BLaER1 treated with 17β-estradiol and CSF1 and Interleukin-3, amounts not matched to agents 10 nM and 100 nM (cell line): Measurements from ENCODE around the gene FKBP6.
"Not testable (repeated sequence)": the region's sequence is repeated elsewhere in the genome, so short reads cannot be mapped to it uniquely, and the experiment has no call there.

ENCODE experiments used
- H3K27ac ChIP-seq, 11 experiments: shearing (Covaris generic); formaldehyde crosslinking; 2 replicates each; pipeline ENCODE4 v1.8.1; 2022
- H3K27me3 ChIP-seq, 11 experiments: shearing (Covaris generic); formaldehyde crosslinking; 2 replicates each; pipeline ENCODE4 v1.8.1; 2022
- H3K36me3 ChIP-seq, 11 experiments: shearing (Covaris generic); formaldehyde crosslinking; 2 replicates each; pipeline ENCODE4 v1.8.1; 2022
- H3K4me1 ChIP-seq, 10 experiments: shearing (Covaris generic); formaldehyde crosslinking; 2 replicates each; pipeline ENCODE4 v1.8.1; 2022
- H3K4me2 ChIP-seq, 11 experiments: shearing (Covaris generic); formaldehyde crosslinking; 2 replicates each; pipeline ENCODE4 v1.8.1; 2022
- H3K4me3 ChIP-seq, 10 experiments: shearing (Covaris generic); formaldehyde crosslinking; 2 replicates each; pipeline ENCODE4 v1.8.1; 2022
- H3K9ac ChIP-seq, 11 experiments: shearing (Covaris generic); formaldehyde crosslinking; 2 replicates each; pipeline ENCODE4 v1.8.1; 2022
- H3K9me3 ChIP-seq, 11 experiments: shearing (Covaris generic); formaldehyde crosslinking; replicated peaks in 1 of 11; 2 replicates each; pipeline ENCODE4 v1.8.1; 2022
- H4K20me1 ChIP-seq, 11 experiments: shearing (Covaris generic); formaldehyde crosslinking; 2 replicates each; pipeline ENCODE4 v1.8.1; 2022
- Cebpa-rat ChIP-seq, 11 experiments: shearing (Covaris generic); IDR thresholded peaks; 2 replicates each; pipeline ENCODE4 v1.8.1; 2022

Gene FKBP6

DNA sequence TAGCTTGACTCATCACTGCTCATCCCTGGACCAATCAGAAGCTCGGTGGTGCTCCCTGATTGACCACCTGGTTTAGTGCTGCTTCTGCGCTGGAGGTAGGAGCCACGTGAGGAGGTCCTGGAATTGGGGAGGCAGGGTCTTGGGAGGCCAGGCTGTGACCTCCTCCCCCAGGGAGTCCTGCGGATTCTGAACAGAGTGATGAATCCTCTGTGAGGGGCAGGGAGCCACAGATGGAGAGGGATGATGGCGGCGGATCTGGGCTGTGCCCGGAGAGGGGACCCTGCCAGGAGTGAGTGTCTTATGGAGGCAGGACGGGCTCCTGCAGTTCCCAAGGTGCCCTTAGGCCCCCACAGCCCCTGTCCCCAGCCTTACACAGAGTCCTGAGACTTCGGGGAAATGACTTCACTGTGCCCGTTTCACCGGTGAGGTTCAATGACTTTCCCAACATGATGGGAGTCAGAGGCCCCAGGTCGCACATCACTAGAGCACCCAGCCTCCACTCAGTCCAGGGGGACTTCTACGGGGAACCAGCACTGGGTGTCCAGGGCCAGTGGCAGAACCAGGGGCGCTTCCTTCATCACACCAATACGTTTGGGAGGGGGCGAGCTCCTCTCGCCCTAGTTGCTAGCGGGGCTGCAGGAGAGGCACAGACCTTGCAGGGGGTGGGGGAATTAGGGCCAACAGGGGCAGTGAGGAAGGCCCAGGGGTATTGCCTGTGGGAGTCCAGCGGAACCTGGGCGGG is 48.9 kb downstream of the FKBP6 start:
- no peaks in the 10 kb centered on the region for H4K20me1 ChIP-seq
- H3K4me2 ChIP-seq, result peak overlapping the region in 3 of 11 experiments; percentile 24 to 65 (median 47); a peak in 6 of 22 replicates
- H3K4me3 ChIP-seq, result no peak overlapping the region
- no peak overlapping the region for H3K9ac ChIP-seq
- H3K27ac ChIP-seq, result no peak overlapping the region
- H3K36me3 ChIP-seq, result no peaks in the 10 kb centered on the region; a peak in 1 of 22 replicates
- peaks cover 16 to 33% (median 28%) of the 10 kb centered on the region in 11 experiments for H3K27me3 ChIP-seq
- TF ChIP-seq Cebpa-rat (IDR thresholded peaks at IDR 0.05), result no peak
- peaks cover 7 to 35% (median 17%) of the 10 kb centered on the region in 11 experiments; a peak in 19 of 22 replicates for H3K9me3 ChIP-seq
- H3K4me1 ChIP-seq, result peaks cover 6 to 50% (median 19%) of the 10 kb centered on the region in 10 experiments; a peak in 17 of 20 replicates

- not testable (repeated sequence) for H3K4me3 ChIP-seq, H3K27ac ChIP-seq, H3K9ac ChIP-seq, H4K20me1 ChIP-seq, H3K36me3 ChIP-seq
- Histone ChIP-seq H3K27me3 (peaks cover 16 to 33% (median 28%) of the 10 kb centered on the region in 11 experiments), H3K4me2 (peak overlapping the region in 3 of 11 experiments; percentile 54 to 70 (median 65); a peak in 5 of 22 replicates), H3K9me3 (peaks cover 7 to 42% (median 24%) of the 10 kb centered on the region in 11 experiments; a peak in 19 of 22 replicates), H3K4me1 (peaks cover 6 to 58% (median 21%) of the 10 kb centered on the region in 10 experiments; a peak in 17 of 20 replicates)
These were observed 49.6 kb downstream of the FKBP6 start for GRCh38 chr7:73377413-73378200.

DNA sequence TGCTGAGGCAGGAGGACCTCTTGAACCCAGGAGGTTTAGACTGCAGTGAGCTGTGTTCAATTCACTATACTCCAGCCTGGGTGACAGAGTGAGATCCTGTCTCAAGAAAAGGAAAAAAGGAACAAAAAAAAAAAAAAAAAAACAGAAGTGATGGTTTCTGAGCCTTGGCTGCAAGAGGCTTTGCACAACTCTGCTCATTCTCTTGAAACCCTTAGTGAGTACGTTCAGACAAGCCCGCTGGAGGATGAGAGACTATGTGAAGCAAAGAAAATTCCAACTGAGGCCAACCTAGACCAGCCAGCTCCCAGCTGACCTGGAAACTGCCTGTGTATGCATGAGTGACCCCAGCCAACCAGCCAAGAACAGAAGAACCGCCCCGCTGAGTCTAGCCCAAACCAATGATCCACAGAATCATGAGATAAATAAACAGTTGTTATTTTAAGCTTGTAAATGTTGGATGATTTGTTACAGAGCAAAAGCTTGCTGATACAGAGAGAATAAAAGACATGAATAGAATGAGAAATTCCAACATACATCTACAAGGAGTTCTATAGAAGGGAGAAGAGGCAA is 55.1 kb downstream of the FKBP6 start:
- no peak overlapping the region for H3K9ac ChIP-seq
- H3K9me3 ChIP-seq, result peaks cover 51 to 82% (median 69%) of the 10 kb centered on the region in 11 experiments
- peaks cover 0 to 8% (median 6%) of the 10 kb centered on the region in 11 experiments; a peak in 17 of 22 replicates for H3K27me3 ChIP-seq
- peaks cover 0 to 4% (median 0%) of the 10 kb centered on the region in 11 experiments; a peak in 2 of 22 replicates for H3K36me3 ChIP-seq
- no peaks in the 10 kb centered on the region for H4K20me1 ChIP-seq
- H3K27ac ChIP-seq, result peak overlapping the region in 4 of 11 experiments; percentile 15 to 64 (median 55); a peak in 7 of 22 replicates
- H3K4me3 ChIP-seq, result peak overlapping the region in 1 of 10 experiments; percentile 38; a peak in 2 of 20 replicates
- peak in 4 of 11 experiments; percentile 60 to 76 (median 64); a peak in 6 of 22 replicates for TF ChIP-seq Cebpa-rat (IDR thresholded peaks at IDR 0.05)
- H3K4me1 ChIP-seq, result peaks cover 6 to 49% (median 20%) of the 10 kb centered on the region in 10 experiments; a peak in 17 of 20 replicates
- H3K4me2 ChIP-seq, result peak overlapping the region in 4 of 11 experiments; percentile 23 to 46 (median 34); a peak in 6 of 22 replicates

DNA sequence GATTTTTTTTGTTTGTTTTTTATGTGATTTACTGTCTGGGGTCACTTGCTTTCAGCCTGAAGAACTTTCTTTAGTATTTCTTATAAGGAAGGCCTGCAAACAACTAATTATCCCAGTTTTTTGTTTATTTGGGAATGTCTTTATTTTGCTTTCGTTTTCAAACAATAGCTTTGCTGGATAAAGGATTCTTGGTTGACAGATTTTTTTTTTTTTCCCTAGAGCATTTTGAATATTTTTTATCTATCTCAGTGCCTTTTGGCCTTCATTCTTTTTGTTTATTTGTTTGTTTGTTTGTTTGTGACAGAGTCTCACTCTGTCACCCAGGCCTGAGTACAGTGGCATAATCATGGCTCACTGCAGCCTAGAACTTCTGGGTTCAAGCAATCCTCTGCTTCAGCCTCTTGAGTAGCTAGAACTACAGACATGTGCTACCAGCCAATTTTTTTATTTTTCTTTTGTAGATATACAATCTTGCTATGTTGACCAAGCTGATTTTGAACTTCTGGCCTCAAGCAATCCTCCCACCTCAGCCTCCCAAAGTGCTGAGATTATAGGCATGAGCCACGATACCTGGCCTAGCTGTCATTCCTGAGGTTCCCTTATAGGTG is 59.4 kb downstream of the FKBP6 start:
- no peak for TF ChIP-seq Cebpa-rat (IDR thresholded peaks at IDR 0.05)
- no peak overlapping the region for H3K4me2 ChIP-seq
- peaks cover 0 to 13% (median 3%) of the 10 kb centered on the region in 10 experiments; a peak in 7 of 20 replicates for H3K4me1 ChIP-seq
- H3K9me3 ChIP-seq, result peaks cover 58 to 92% (median 78%) of the 10 kb centered on the region in 11 experiments
- no peaks in the 10 kb centered on the region for H3K27me3 ChIP-seq
- no peak overlapping the region for H3K4me3 ChIP-seq
- H4K20me1 ChIP-seq, result no peaks in the 10 kb centered on the region
- no peak overlapping the region for H3K9ac ChIP-seq
- no peak overlapping the region for H3K27ac ChIP-seq
- peaks cover 0 to 4% (median 0%) of the 10 kb centered on the region in 11 experiments; a peak in 1 of 22 replicates for H3K36me3 ChIP-seq

GRCh38 chr7:73387908-73388414 is 60.0 kb downstream of the FKBP6 start:
- no peak overlapping the region for H3K27ac ChIP-seq
- H3K9ac ChIP-seq, result no peak overlapping the region
- H3K4me1 ChIP-seq, result peaks cover 0 to 6% (median 0%) of the 10 kb centered on the region in 10 experiments; a peak in 4 of 20 replicates
- H3K36me3 ChIP-seq, result peaks cover 0 to 4% (median 0%) of the 10 kb centered on the region in 11 experiments; a peak in 1 of 22 replicates
- H3K4me2 ChIP-seq, result no peak overlapping the region
- no peaks in the 10 kb centered on the region for H4K20me1 ChIP-seq
- no peak for TF ChIP-seq Cebpa-rat (IDR thresholded peaks at IDR 0.05)
- H3K9me3 ChIP-seq, result peaks cover 52 to 86% (median 76%) of the 10 kb centered on the region in 11 experiments
- no peaks in the 10 kb centered on the region for H3K27me3 ChIP-seq
- H3K4me3 ChIP-seq, result no peak overlapping the region

DNA sequence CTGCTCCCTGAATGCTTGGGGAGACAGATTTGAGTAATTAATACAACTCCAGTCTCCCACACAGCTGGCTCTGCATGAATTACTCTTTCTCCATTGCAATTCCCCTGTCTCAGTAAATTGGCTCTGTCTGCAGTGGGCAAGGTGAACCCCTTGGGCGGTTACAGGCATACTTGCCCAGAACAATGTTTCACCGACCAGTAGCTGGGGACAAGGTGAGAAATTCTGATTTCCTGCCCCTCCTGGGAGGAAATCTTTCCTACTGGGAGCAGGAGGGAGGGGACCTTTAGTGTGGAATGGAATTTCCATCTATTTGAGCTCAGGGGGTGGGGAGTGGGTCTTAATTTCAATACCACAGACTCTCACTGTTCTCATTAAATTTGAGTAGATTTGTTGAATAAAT is 63.4 kb downstream of the FKBP6 start:
- no peak overlapping the region for H3K4me2 ChIP-seq
- H3K27me3 ChIP-seq, result no peaks in the 10 kb centered on the region
- no peaks in the 10 kb centered on the region for H4K20me1 ChIP-seq
- no peak for TF ChIP-seq Cebpa-rat (IDR thresholded peaks at IDR 0.05)
- H3K9ac ChIP-seq, result no peak overlapping the region
- no peaks in the 10 kb centered on the region for H3K4me1 ChIP-seq
- H3K4me3 ChIP-seq, result no peak overlapping the region
- no peak overlapping the region for H3K27ac ChIP-seq
- peaks cover 0 to 4% (median 0%) of the 10 kb centered on the region in 11 experiments; a peak in 1 of 22 replicates for H3K36me3 ChIP-seq
- peaks cover 33 to 53% (median 43%) of the 10 kb centered on the region in 11 experiments for H3K9me3 ChIP-seq

DNA sequence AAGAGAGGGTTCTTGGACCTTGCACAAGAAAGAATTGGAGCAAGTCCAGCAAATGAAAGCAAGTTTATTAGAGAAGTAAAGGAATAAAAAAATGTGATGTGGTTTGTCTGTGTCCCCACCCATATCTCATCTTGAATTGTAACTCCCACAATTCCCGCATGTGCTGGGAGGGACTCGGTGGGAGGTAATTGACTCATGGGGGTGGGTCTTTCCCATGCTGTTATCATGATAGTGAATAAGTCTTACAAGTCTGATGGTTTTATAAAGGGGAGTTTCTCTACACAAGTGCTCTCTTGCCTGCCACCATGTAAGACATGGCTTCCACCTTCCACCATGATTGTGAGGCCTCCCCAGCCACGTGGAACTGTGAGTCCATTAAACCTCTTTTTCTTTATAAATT is 66.5 kb downstream of the FKBP6 start:
- Histone ChIP-seq H3K4me2 (no peak overlapping the region), H3K4me1 (peaks cover 0 to 10% (median 7%) of the 10 kb centered on the region in 10 experiments; a peak in 15 of 20 replicates), H3K4me3 (no peak overlapping the region), H3K9ac (no peak overlapping the region), H3K36me3 (no peaks in the 10 kb centered on the region), H3K9me3 (peaks cover 2 to 23% (median 13%) of the 10 kb centered on the region in 11 experiments), H3K27me3 (no peaks in the 10 kb centered on the region), H3K27ac (no peak overlapping the region), H4K20me1 (no peaks in the 10 kb centered on the region)
- no peak for TF ChIP-seq Cebpa-rat (IDR thresholded peaks at IDR 0.05)
